ENCODE results near the gene SPATA7. TPM values are rescaled to one million over a fixed set of nuclear protein-coding genes. Genes with fewer than 3 reads are reported as not detected.
"Not testable (repeated sequence)": the region's sequence is repeated elsewhere in the genome, so short reads cannot be mapped to it uniquely, and the experiment has no call there.

The SPATA7 gene
- total RNA-seq, 1 donor from 2014 or later, result 2.5 TPM

GRCh38 chr14:88379706-88380343 is 5.6 kb upstream of the SPATA7 start:
- peaks cover 10% of the 10 kb centered on the region for H3K27me3 Mint-ChIP-seq (ENCODE audit: insufficient read depth)
- H3K9me3 Mint-ChIP-seq, result no peaks in the 10 kb centered on the region
- no peaks in the 10 kb centered on the region for H3K36me3 Mint-ChIP-seq (ENCODE audit: low read depth)
- H3K4me1 Mint-ChIP-seq (ENCODE audit: low read depth), result peaks cover 4% of the 10 kb centered on the region
- H3K4me3 Mint-ChIP-seq, result no peak overlapping the region
- DNase-seq (ENCODE audit: low spot score), result no peak
- no peak overlapping the region for H3K27ac Mint-ChIP-seq
- intact Hi-C loops (cut with micrococcal nuclease), result loop anchor here (10.0 kb wide), 2 partner anchors 195 to 435 kb away; no protein-coding TSS in a partner anchor

- Mint-ChIP-seq H3K36me3 (ENCODE audit: low read depth) (no peaks in the 10 kb centered on the region), H3K4me1 (ENCODE audit: low read depth) (peaks cover 7% of the 10 kb centered on the region), H3K27me3 (ENCODE audit: insufficient read depth) (peaks cover 10% of the 10 kb centered on the region), H3K9me3 (no peaks in the 10 kb centered on the region), H3K4me3 (no peak overlapping the region), H3K27ac (no peak overlapping the region)
- intact Hi-C loops (cut with micrococcal nuclease), result loop anchor here (10.0 kb wide), 2 partner anchors 196 to 436 kb away; no protein-coding TSS in a partner anchor
- DNase-seq (ENCODE audit: low spot score), result no peak
Measured at GRCh38 chr14:88380405-88380804, 5.1 kb upstream of the SPATA7 start.

- not testable (repeated sequence) for H3K36me3 Mint-ChIP-seq (ENCODE audit: low read depth); H3K9me3 Mint-ChIP-seq; H3K27me3 Mint-ChIP-seq (ENCODE audit: insufficient read depth); DNase-seq (ENCODE audit: low spot score); H3K27ac Mint-ChIP-seq; H3K4me3 Mint-ChIP-seq
- H3K4me1 Mint-ChIP-seq (ENCODE audit: low read depth), result peaks cover 15% of the 10 kb centered on the region
- intact Hi-C loops (cut with micrococcal nuclease), result loop anchor here (10.0 kb wide), 2 partner anchors 197 to 437 kb away; no protein-coding TSS in a partner anchor
Measured at GRCh38 chr14:88381634-88382033, 3.8 kb upstream of the SPATA7 start.

- Mint-ChIP-seq H3K27ac (peak overlapping the region; percentile 61), H3K4me1 (ENCODE audit: low read depth) (peaks cover 15% of the 10 kb centered on the region), H3K9me3 (no peaks in the 10 kb centered on the region), H3K27me3 (ENCODE audit: insufficient read depth) (peaks cover 7% of the 10 kb centered on the region), H3K36me3 (ENCODE audit: low read depth) (no peaks in the 10 kb centered on the region), H3K4me3 (peak overlapping the region; percentile 96)
- DNase-seq (ENCODE audit: low spot score), result no peak
- intact Hi-C loops (cut with micrococcal nuclease), result loop anchor here (2.0 to 10.0 kb wide), 6 partner anchors 178 to 1953 kb away; partner anchors contain the start of genes GALC and ZC3H14
Measured at GRCh38 chr14:88384718-88385117, 739 bp upstream of the SPATA7 start.

- intact Hi-C loops (cut with micrococcal nuclease), result loop anchor here (5.0 to 10.0 kb wide), 4 partner anchors 202 to 1951 kb away; partner anchors contain the start of gene GALC
- Mint-ChIP-seq H3K27me3 (ENCODE audit: insufficient read depth) (peaks cover 7% of the 10 kb centered on the region), H3K27ac (no peak overlapping the region), H3K4me1 (ENCODE audit: low read depth) (peaks cover 15% of the 10 kb centered on the region), H3K9me3 (no peaks in the 10 kb centered on the region), H3K4me3 (peak overlapping the region; percentile 96), H3K36me3 (ENCODE audit: low read depth) (no peaks in the 10 kb centered on the region)
- no peak for DNase-seq (ENCODE audit: low spot score)
Measured at GRCh38 chr14:88386256-88386794, 868 bp downstream of the SPATA7 start.

- intact Hi-C loops (cut with micrococcal nuclease), result loop anchor here (5.0 to 10.0 kb wide), 4 partner anchors 204 to 1948 kb away; partner anchors contain the start of gene GALC
- H3K27me3 Mint-ChIP-seq (ENCODE audit: insufficient read depth), result peaks cover 3% of the 10 kb centered on the region
- no peaks in the 10 kb centered on the region for H3K36me3 Mint-ChIP-seq (ENCODE audit: low read depth)
Measured at GRCh38 chr14:88388741-88389282, 3.4 kb downstream of the SPATA7 start.

GRCh38 chr14:88392609-88393008 is 7.2 kb downstream of the SPATA7 start:
- no peak overlapping the region for H3K27ac Mint-ChIP-seq
- H3K9me3 Mint-ChIP-seq, result no peaks in the 10 kb centered on the region
- no peak overlapping the region for H3K4me3 Mint-ChIP-seq
- intact Hi-C loops (cut with micrococcal nuclease), result no loop called here
- H3K36me3 Mint-ChIP-seq (ENCODE audit: low read depth), result peaks cover 3% of the 10 kb centered on the region
- H3K27me3 Mint-ChIP-seq (ENCODE audit: insufficient read depth), result no peaks in the 10 kb centered on the region
- DNase-seq (ENCODE audit: low spot score), result no peak
- no peaks in the 10 kb centered on the region for H3K4me1 Mint-ChIP-seq (ENCODE audit: low read depth)

More at GRCh38 chr14:88388741-88389282, 3.4 kb downstream of the SPATA7 start:
- Mint-ChIP-seq H3K27ac (no peak overlapping the region), H3K4me3 (no peak overlapping the region), H3K9me3 (no peaks in the 10 kb centered on the region), H3K4me1 (ENCODE audit: low read depth) (peaks cover 15% of the 10 kb centered on the region)
- DNase-seq (ENCODE audit: low spot score), result no peak

- intact Hi-C loops (cut with micrococcal nuclease), result no loop called here
Measured at GRCh38 chr14:88411039-88411438, 25.6 kb downstream of the SPATA7 start.

GRCh38 chr14:88417594-88417993 is 32.1 kb downstream of the SPATA7 start:
- no peak for DNase-seq (ENCODE audit: low spot score)
- Mint-ChIP-seq H3K9me3 (peaks cover 25% of the 10 kb centered on the region), H3K27me3 (ENCODE audit: insufficient read depth) (no peaks in the 10 kb centered on the region), H3K4me3 (no peak overlapping the region), H3K36me3 (ENCODE audit: low read depth) (peaks cover 5% of the 10 kb centered on the region), H3K27ac (no peak overlapping the region), H3K4me1 (ENCODE audit: low read depth) (no peaks in the 10 kb centered on the region)
- intact Hi-C loops (cut with micrococcal nuclease), result no loop called here

More at GRCh38 chr14:88411039-88411438, 25.6 kb downstream of the SPATA7 start:
- H3K27ac Mint-ChIP-seq, result no peak overlapping the region
- H3K4me3 Mint-ChIP-seq, result no peak overlapping the region
- no peaks in the 10 kb centered on the region for H3K4me1 Mint-ChIP-seq (ENCODE audit: low read depth)
- no peak for DNase-seq (ENCODE audit: low spot score)
- peaks cover 28% of the 10 kb centered on the region for H3K9me3 Mint-ChIP-seq
- peaks cover 2% of the 10 kb centered on the region for H3K27me3 Mint-ChIP-seq (ENCODE audit: insufficient read depth)
- H3K36me3 Mint-ChIP-seq (ENCODE audit: low read depth), result peaks cover 2% of the 10 kb centered on the region

- Mint-ChIP-seq H3K36me3 (ENCODE audit: low read depth) (peaks cover 5% of the 10 kb centered on the region), H3K9me3 (peaks cover 17% of the 10 kb centered on the region), H3K27me3 (ENCODE audit: insufficient read depth) (no peaks in the 10 kb centered on the region), H3K27ac (no peak overlapping the region), H3K4me3 (no peak overlapping the region), H3K4me1 (ENCODE audit: low read depth) (no peaks in the 10 kb centered on the region)
- no peak for DNase-seq (ENCODE audit: low spot score)
- intact Hi-C loops (cut with micrococcal nuclease), result no loop called here
Measured at GRCh38 chr14:88420187-88420586, 34.7 kb downstream of the SPATA7 start.

- intact Hi-C loops (cut with micrococcal nuclease), result no loop called here
- H3K27me3 Mint-ChIP-seq (ENCODE audit: insufficient read depth), result no peaks in the 10 kb centered on the region
- no peak overlapping the region for H3K4me3 Mint-ChIP-seq
- H3K36me3 Mint-ChIP-seq (ENCODE audit: low read depth), result peaks cover 3% of the 10 kb centered on the region
- no peaks in the 10 kb centered on the region for H3K4me1 Mint-ChIP-seq (ENCODE audit: low read depth)
- DNase-seq (ENCODE audit: low spot score), result no peak
- peaks cover 14% of the 10 kb centered on the region for H3K9me3 Mint-ChIP-seq
- H3K27ac Mint-ChIP-seq, result no peak overlapping the region
Measured at GRCh38 chr14:88421286-88421685, 35.8 kb downstream of the SPATA7 start.

- Mint-ChIP-seq H3K36me3 (ENCODE audit: low read depth) (peaks cover 3% of the 10 kb centered on the region), H3K4me1 (ENCODE audit: low read depth) (no peaks in the 10 kb centered on the region), H3K27me3 (ENCODE audit: insufficient read depth) (no peaks in the 10 kb centered on the region), H3K9me3 (peaks cover 14% of the 10 kb centered on the region), H3K27ac (no peak overlapping the region), H3K4me3 (no peak overlapping the region)
- DNase-seq (ENCODE audit: low spot score), result no peak
- intact Hi-C loops (cut with micrococcal nuclease), result no loop called here
Measured at GRCh38 chr14:88422047-88422446, 36.6 kb downstream of the SPATA7 start.

Data from activated T-helper 1 cell treated with anti-CD3 and anti-CD28 coated beads, Interleukin-12 subunit alpha, Interleukin-12 subunit beta, Interleukin-2, Interleukin-4 antibody, amounts not matched to agents 30 ng/mL and 10 ng/mL and 1 ng/mL, durations not matched to agents 14 hours and 24 hours and 36 hours (primary cell).